Breast epithelium (tissue), 3 donors: ENCODE data around the gene IGF2BP2.

Experiments used
- POLR2A ChIP-seq: fragments of 450-650 bp; IDR thresholded peaks from one replicate; pipeline ENCODE4 v1.6.1; 2016; ENCODE audit warnings: antibody characterized with exemption, mild to moderate bottlenecking, moderate library complexity
- TF ChIP-seq, protein P1 (sequence below), 3 donors: fragments of 450-650 bp; IDR thresholded peaks; one replicate each; pipeline ENCODE4 v1.5.1; 2016 to 2017; ENCODE audit warnings: antibody characterized with exemption in 3 of 3, mild to moderate bottlenecking in 3 of 3, moderate library complexity in 3 of 3

GRCh38 chr3:185862920-185863319 is 38.1 kb upstream of the IGF2BP2 start:
- TF ChIP-seq, protein P1, sequence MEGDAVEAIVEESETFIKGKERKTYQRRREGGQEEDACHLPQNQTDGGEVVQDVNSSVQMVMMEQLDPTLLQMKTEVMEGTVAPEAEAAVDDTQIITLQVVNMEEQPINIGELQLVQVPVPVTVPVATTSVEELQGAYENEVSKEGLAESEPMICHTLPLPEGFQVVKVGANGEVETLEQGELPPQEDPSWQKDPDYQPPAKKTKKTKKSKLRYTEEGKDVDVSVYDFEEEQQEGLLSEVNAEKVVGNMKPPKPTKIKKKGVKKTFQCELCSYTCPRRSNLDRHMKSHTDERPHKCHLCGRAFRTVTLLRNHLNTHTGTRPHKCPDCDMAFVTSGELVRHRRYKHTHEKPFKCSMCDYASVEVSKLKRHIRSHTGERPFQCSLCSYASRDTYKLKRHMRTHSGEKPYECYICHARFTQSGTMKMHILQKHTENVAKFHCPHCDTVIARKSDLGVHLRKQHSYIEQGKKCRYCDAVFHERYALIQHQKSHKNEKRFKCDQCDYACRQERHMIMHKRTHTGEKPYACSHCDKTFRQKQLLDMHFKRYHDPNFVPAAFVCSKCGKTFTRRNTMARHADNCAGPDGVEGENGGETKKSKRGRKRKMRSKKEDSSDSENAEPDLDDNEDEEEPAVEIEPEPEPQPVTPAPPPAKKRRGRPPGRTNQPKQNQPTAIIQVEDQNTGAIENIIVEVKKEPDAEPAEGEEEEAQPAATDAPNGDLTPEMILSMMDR (IDR thresholded peaks at IDR 0.05), result no peak
- no peak for TF ChIP-seq POLR2A
